Esophagus (tissue), 2 donors: Measurements from ENCODE around the gene CACNA2D3. TPM values are rescaled to one million over a fixed set of nuclear protein-coding genes. Genes with fewer than 3 reads are reported as not detected.

Experiments
- H3K27ac ChIP-seq, 2 donors: one replicate each; pipeline ENCODE4 v1.5.1; 2013; ENCODE audit warnings: low read depth in 2 of 2, mild to moderate bottlenecking in 2 of 2, inconsistent platforms in 1 of 2, low read length in 1 of 2, moderate library complexity in 1 of 2
- H3K27me3 ChIP-seq, 2 donors: one replicate each; pipeline ENCODE4 v1.6.1; 2013; ENCODE audit warnings: low read length in 2 of 2, control low read depth in 1 of 2, mild to moderate bottlenecking in 1 of 2; ENCODE audit not compliant: insufficient read depth in 2 of 2, control insufficient read depth in 1 of 2
- H3K36me3 ChIP-seq, 2 donors: one replicate each; pipeline ENCODE4 v1.6.1; 2013; ENCODE audit warnings: low read length in 1 of 2; ENCODE audit not compliant: control insufficient read depth in 2 of 2, insufficient read depth in 2 of 2
- H3K4me1 ChIP-seq, 2 donors: one replicate each; pipeline ENCODE4 v1.6.1; 2013; ENCODE audit warnings: low read length in 1 of 2; ENCODE audit not compliant: control insufficient read depth in 2 of 2, insufficient read depth in 2 of 2
- H3K4me3 ChIP-seq, 2 donors: one replicate each; pipeline ENCODE4 v1.5.1; 2013; ENCODE audit warnings: low read length in 2 of 2, mild to moderate bottlenecking in 2 of 2, low read depth in 1 of 2, moderate library complexity in 1 of 2
- H3K9me3 ChIP-seq, 2 donors: one replicate each; pipeline ENCODE4 v1.6.1; 2013; ENCODE audit warnings: mild to moderate bottlenecking in 2 of 2, low read depth in 1 of 2, low read length in 1 of 2, moderate library complexity in 1 of 2; ENCODE audit not compliant: control insufficient read depth in 2 of 2, insufficient read depth in 1 of 2
- WGBS, 2 donors: extraction: QIAGEN DNeasy Blood & Tissue Kit; methylation state at CpG; one replicate each; pipeline ENCODE4 v1.1.7; 2013; 5-methylcytosine and 5-hydroxymethylcytosine counted together
- polyA plus RNA-seq, 2 donors: library from polyadenylated mRNA; stranded (reverse); fragments of 200-250 nt; gene quantifications; one replicate each; pipeline ENCODE4 v1.2.3, GENCODE V29; 2013
- donor health status: healthy with polysubstance abuse.
- donor health status: Bipolar disorder and iron deficiency.

Gene CACNA2D3
- polyA plus RNA-seq, 2 donors = 1.7 to 1.8 TPM

- H3K9me3 ChIP-seq = no peaks in the 10 kb centered on the region
- no peak overlapping the region for H3K4me3 ChIP-seq
- no peaks in the 10 kb centered on the region for H3K4me1 ChIP-seq
- WGBS, 2 donors = 97 to 100% methylated on average over 1 of the region's 1 CpG
- no peaks in the 10 kb centered on the region for H3K36me3 ChIP-seq
- H3K27ac ChIP-seq = no peak overlapping the region
- no peaks in the 10 kb centered on the region for H3K27me3 ChIP-seq
These were observed 837.7 kb downstream of the CACNA2D3 start for GRCh38 chr3:54960082-54960481.

- H3K27ac ChIP-seq = no peak overlapping the region
- no peak overlapping the region for H3K4me3 ChIP-seq
- no peaks in the 10 kb centered on the region for H3K27me3 ChIP-seq
- 47 to 56% methylated on average over 4 of the region's 4 CpGs for WGBS, 2 donors
- no peaks in the 10 kb centered on the region for H3K36me3 ChIP-seq
- no peaks in the 10 kb centered on the region for H3K9me3 ChIP-seq
- no peaks in the 10 kb centered on the region for H3K4me1 ChIP-seq
These were observed 838.3 kb downstream of the CACNA2D3 start for GRCh38 chr3:54960701-54961100.

DNA sequence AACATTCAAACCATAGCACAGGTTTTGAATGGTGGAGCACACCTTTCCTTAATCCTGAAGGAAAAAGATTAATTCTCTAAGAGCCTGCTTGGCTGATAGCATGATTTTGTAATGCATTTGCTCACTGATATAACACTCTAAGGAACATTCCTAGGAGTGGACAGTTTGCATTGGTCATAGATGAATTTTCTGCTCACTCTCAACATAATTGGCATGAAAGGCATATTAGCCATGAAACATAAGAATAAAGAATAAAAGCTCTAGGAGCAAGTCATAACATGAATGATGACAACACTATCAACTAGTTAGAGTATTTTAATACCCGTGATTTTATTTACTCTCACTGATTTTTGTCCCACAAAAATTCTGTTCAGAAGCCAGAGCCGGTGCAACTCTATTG is 839.8 kb downstream of the CACNA2D3 start:
- Histone ChIP-seq H3K9me3 (no peaks in the 10 kb centered on the region), H3K4me3 (no peak overlapping the region), H3K36me3 (no peaks in the 10 kb centered on the region), H3K4me1 (no peaks in the 10 kb centered on the region), H3K27me3 (no peaks in the 10 kb centered on the region), H3K27ac (no peak overlapping the region)
- WGBS, 2 donors = 51 to 58% methylated on average over 2 of the region's 2 CpGs

DNA sequence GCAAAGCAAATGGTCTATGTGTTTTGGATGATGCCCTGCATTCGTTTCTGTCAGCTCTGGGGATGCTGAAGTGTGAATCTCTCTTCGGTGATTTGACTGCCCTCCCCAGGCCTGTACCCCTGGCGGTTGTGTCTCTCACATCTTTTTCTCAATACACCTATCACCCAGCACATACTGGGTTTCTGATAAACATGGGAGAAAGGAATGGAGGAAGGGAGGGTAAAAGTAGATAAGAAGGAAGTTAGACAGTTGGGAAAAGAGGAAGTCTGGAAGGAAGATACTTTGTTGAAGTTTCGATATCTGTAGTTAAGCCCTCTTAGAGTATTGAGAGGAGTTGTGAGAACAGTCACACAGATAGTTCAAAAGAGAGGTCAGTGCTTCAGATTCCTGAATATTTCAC is 841.3 kb downstream of the CACNA2D3 start:
- WGBS, 2 donors = 79 to 81% methylated on average over 4 of the region's 4 CpGs
- H3K27ac ChIP-seq = no peak overlapping the region
- no peaks in the 10 kb centered on the region for H3K27me3 ChIP-seq
- H3K9me3 ChIP-seq = no peaks in the 10 kb centered on the region
- no peaks in the 10 kb centered on the region for H3K36me3 ChIP-seq
- H3K4me3 ChIP-seq = no peak overlapping the region
- H3K4me1 ChIP-seq = no peaks in the 10 kb centered on the region

- WGBS, 2 donors = 85 to 90% methylated on average over 3 of the region's 3 CpGs
- Histone ChIP-seq H3K27me3 (no peaks in the 10 kb centered on the region), H3K36me3 (no peaks in the 10 kb centered on the region), H3K27ac (no peak overlapping the region), H3K9me3 (no peaks in the 10 kb centered on the region), H3K4me3 (no peak overlapping the region), H3K4me1 (no peaks in the 10 kb centered on the region)
These were observed 841.7 kb downstream of the CACNA2D3 start for GRCh38 chr3:54964081-54964480.

DNA sequence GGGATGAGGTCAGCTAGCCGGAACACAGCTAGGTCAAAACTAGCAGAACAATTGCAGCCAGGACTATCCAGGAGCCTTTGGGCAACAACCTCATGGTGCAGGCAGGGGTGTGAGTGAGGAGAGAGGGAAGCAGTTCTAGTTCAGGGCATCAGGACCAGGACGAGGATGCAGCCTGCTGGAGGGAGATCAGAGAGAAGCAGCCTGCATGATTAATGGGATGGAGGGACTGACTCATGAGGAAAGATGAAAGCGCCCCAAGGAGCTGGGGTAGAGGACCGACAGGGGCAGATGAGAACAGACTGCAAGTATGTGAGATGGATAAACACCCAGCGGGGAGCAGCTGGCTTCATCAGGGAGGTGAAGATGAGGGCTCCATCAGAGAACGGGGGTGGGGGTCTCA is 843.4 kb downstream of the CACNA2D3 start:
- H3K4me3 ChIP-seq = no peak overlapping the region
- no peaks in the 10 kb centered on the region for H3K4me1 ChIP-seq
- WGBS, 2 donors = 40 to 56% methylated on average over 6 of the region's 6 CpGs
- no peaks in the 10 kb centered on the region for H3K9me3 ChIP-seq
- H3K27me3 ChIP-seq = no peaks in the 10 kb centered on the region
- no peak overlapping the region for H3K27ac ChIP-seq
- no peaks in the 10 kb centered on the region for H3K36me3 ChIP-seq

DNA sequence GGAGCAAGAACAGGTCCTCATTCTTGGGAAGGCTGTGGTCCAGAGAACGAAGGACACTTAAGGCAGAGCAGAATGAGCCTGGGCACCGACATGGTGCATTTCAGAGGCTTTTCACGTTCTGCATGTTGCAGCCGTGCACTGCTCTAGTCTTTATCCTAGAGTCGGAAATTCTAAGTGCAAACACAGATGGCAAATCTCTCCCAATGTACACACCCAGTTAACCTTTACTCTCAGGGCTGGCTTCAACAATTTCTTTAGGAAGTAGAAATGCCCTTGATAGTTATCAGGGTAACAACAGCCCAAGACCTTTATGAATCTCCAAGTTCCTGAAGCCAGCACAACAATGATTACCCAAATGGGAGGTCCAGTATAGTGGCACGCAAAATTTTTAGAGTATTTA is 844.6 kb downstream of the CACNA2D3 start:
- no peaks in the 10 kb centered on the region for H3K9me3 ChIP-seq
- no peaks in the 10 kb centered on the region for H3K4me1 ChIP-seq
- H3K27ac ChIP-seq = no peak overlapping the region
- no peak overlapping the region for H3K4me3 ChIP-seq
- WGBS, 2 donors = 67 to 75% methylated on average over 6 of the region's 6 CpGs
- no peaks in the 10 kb centered on the region for H3K27me3 ChIP-seq
- H3K36me3 ChIP-seq = no peaks in the 10 kb centered on the region

DNA sequence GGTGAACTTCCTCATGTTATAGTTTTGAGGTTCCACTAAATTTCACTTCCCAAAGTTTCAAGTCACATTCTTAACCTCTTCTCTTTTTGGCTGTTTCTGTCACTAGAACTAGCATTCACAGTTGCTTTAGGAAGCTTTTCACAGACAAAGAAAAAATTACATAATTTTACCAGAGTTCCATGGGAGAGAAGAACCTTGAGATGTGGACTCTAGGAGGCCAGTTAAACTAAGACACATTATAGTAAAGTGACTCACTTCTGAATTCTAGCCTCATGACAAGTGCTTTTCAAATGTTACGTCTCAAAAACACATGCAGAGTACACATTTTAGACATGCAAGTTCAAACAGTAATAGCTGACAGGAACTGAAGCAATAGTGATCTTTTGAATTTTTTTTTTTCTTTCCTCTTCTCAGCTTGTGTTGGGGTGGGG is 845.4 kb downstream of the CACNA2D3 start:
- no peak overlapping the region for H3K27ac ChIP-seq
- H3K36me3 ChIP-seq = no peaks in the 10 kb centered on the region
- no peaks in the 10 kb centered on the region for H3K4me1 ChIP-seq
- H3K4me3 ChIP-seq = no peak overlapping the region
- no peaks in the 10 kb centered on the region for H3K27me3 ChIP-seq
- H3K9me3 ChIP-seq = no peaks in the 10 kb centered on the region
- WGBS, 2 donors = 64 to 67% methylated on average over 1 of the region's 1 CpG

DNA sequence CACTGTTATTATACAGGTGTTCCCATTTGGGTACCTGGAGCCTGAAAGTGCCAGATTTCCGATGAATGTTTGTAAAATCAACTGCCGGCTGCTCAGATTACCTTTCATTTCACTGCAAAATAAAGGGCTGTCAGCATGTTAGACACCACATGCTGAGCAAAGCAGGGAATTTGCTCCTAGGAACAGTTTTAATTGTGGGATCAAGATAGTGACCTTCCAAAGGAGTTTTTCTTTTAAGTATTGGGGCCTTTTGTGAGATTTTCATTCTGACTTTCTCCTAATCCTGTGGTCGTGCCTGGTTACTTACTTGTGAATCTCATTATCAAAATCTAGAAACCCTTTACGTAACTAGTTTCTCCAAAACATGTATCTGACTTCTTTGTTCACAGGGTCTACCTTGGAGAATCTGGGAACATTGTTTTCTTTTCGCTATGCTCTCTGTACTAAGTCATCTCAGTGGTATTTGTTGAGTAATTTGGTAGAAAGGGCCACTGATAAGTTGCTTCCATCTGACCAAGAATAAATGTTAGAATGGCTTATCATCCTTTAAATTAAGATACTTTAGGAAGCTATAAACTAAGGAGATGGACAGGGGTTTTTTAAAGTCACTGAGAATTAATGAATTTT is 846.3 kb downstream of the CACNA2D3 start:
- Histone ChIP-seq H3K36me3 (no peaks in the 10 kb centered on the region), H3K4me3 (no peak overlapping the region), H3K9me3 (no peaks in the 10 kb centered on the region), H3K4me1 (no peaks in the 10 kb centered on the region), H3K27ac (no peak overlapping the region), H3K27me3 (no peaks in the 10 kb centered on the region)
- 78 to 91% methylated on average over 5 of the region's 5 CpGs for WGBS, 2 donors

GRCh38 chr3:54969652-54970051 is 847.3 kb downstream of the CACNA2D3 start:
- H3K4me3 ChIP-seq = no peak overlapping the region
- H3K27me3 ChIP-seq = no peaks in the 10 kb centered on the region
- no peak overlapping the region for H3K27ac ChIP-seq
- H3K36me3 ChIP-seq = no peaks in the 10 kb centered on the region
- no peaks in the 10 kb centered on the region for H3K9me3 ChIP-seq
- 91 to 95% methylated on average over 3 of the region's 3 CpGs for WGBS, 2 donors
- no peaks in the 10 kb centered on the region for H3K4me1 ChIP-seq
